ENCODE measurements around the gene NME5. TPM values are rescaled to one million over a fixed set of nuclear protein-coding genes. Genes with fewer than 3 reads are reported as not detected.
A peak's percentile ranks its signal among the peaks of the same experiment; 100 is the strongest.

NME5 gene
- total and polyA plus RNA-seq, 2 of the 13 experiments (the other 11 are each of a cell fraction or from before 2014, with no cell fraction given), result 0.18 TPM; not detected in 1

GRCh38 chr5:138096997-138097828, 42.0 kb downstream of the NME5 start:
- TF ChIP-seq NONO (IDR thresholded peaks at IDR 0.05), result no peak
- TF ChIP-seq NONO (CRISPR knock-in tag; conservative IDR thresholded peaks at IDR 0.05), result no peak
- TF ChIP-seq SOX13 (IDR thresholded peaks at IDR 0.05), result no peak
- TF ChIP-seq SOX13 (CRISPR knock-in tag; conservative IDR thresholded peaks at IDR 0.05 in 1 of 2, IDR thresholded peaks at IDR 0.05 in 1 of 2), result peak in 1 of 2 experiments; percentile 21; a peak in 1 of 4 replicates
- TF ChIP-seq CEBPB (IDR thresholded peaks at IDR 0.05; ENCODE audit: borderline replicate concordance, low read depth, low read length), result no peak
- Histone ChIP-seq H3K79me2 (ENCODE audit: insufficient read depth, low read length) (no peaks in the 10 kb centered on the region), H3K4me2 (ENCODE audit: low read depth, low read length) (0 out of 2 replicates have a peak overlapping the region, but pooled peaks have one; percentile 67), H3K9ac (ENCODE audit: insufficient read depth, low read depth, low read length) (no peak overlapping the region), H3K36me3 (replicated peaks in 1 of 2; ENCODE audit: control insufficient read depth in 1 of 2, insufficient read depth in 2 of 2, low read length in 2 of 2) (no peaks in the 10 kb centered on the region), H4K20me1 (ENCODE audit: insufficient read depth, low read length) (no peaks in the 10 kb centered on the region), H3K4me3 (replicated peaks in 1 of 3; ENCODE audit: insufficient read depth in 1 of 3, low read depth in 2 of 3, low read length in 3 of 3) (no peak overlapping the region), H3K27ac (ENCODE audit: extremely low read length, insufficient read depth, low read length) (no peak overlapping the region), H3K9me3 (ENCODE audit: low read length) (no peaks in the 10 kb centered on the region), H3K27me3 (ENCODE audit: control insufficient read depth in 1 of 2, insufficient read depth in 2 of 2, low read length in 2 of 2) (no peaks in the 10 kb centered on the region), H3K4me1 (ENCODE audit: insufficient read depth, low read length) (peaks cover 60% of the 10 kb centered on the region), H2AFZ (ENCODE audit: low read length) (no peak overlapping the region)
- FAIRE-seq (peak; percentile 32), ATAC-seq (no peak), DNase-seq (ENCODE audit: low spot score) (peak; percentile 32)
- intact Hi-C loops (cut with micrococcal nuclease; ENCODE audit: unreplicated experiment), result no loop called here
- no TSS peak for BruUV-seq (replicated peaks)
- ChIA-PET CTCF (ENCODE audit: low intra/inter-chr PET ratio, low total read pairs) (no interaction called here), POLR2A (no interaction called here)
- WGBS (ENCODE audit: low lambda C conversion rate), result 82% methylated on average over 11 of the region's 11 CpGs
- in situ Hi-C loops (cut with HindIII; ENCODE audit: extremely low pct_ligation_motif_present, low pct_unique_long_range_greater_than_20kb), result no loop called here

- in situ Hi-C loops (cut with HindIII; ENCODE audit: extremely low pct_ligation_motif_present, low pct_unique_long_range_greater_than_20kb) (no loop called here), intact Hi-C loops (cut with micrococcal nuclease; ENCODE audit: unreplicated experiment) (no loop called here)
- H2AFZ ChIP-seq (ENCODE audit: low read length), result no peak overlapping the region
- 69% methylated on average over 2 of the region's 2 CpGs for WGBS (ENCODE audit: low lambda C conversion rate)
- H4K20me1 ChIP-seq (ENCODE audit: insufficient read depth, low read length), result no peaks in the 10 kb centered on the region
- BruUV-seq (replicated peaks), result no TSS peak
- no peak overlapping the region for H3K9ac ChIP-seq (ENCODE audit: insufficient read depth, low read depth, low read length)
- no peaks in the 10 kb centered on the region for H3K36me3 ChIP-seq (replicated peaks in 1 of 2; ENCODE audit: control insufficient read depth in 1 of 2, insufficient read depth in 2 of 2, low read length in 2 of 2)
- H3K27ac ChIP-seq (ENCODE audit: extremely low read length, insufficient read depth, low read length), result peak overlapping the region; percentile 61
- FAIRE-seq (no peak), DNase-seq (ENCODE audit: low spot score) (no peak), ATAC-seq (no peak)
- no peaks in the 10 kb centered on the region for H3K9me3 ChIP-seq (ENCODE audit: low read length)
- peak overlapping the region; percentile 67 for H3K4me2 ChIP-seq (ENCODE audit: low read depth, low read length)
- CTCF ChIA-PET (ENCODE audit: low intra/inter-chr PET ratio, low total read pairs), result no interaction called here
- no peaks in the 10 kb centered on the region for H3K27me3 ChIP-seq (ENCODE audit: control insufficient read depth in 1 of 2, insufficient read depth in 2 of 2, low read length in 2 of 2)
- no peaks in the 10 kb centered on the region for H3K79me2 ChIP-seq (ENCODE audit: insufficient read depth, low read length)
- peaks cover 62% of the 10 kb centered on the region for H3K4me1 ChIP-seq (ENCODE audit: insufficient read depth, low read length)
- no peak overlapping the region for H3K4me3 ChIP-seq (replicated peaks in 1 of 3; ENCODE audit: insufficient read depth in 1 of 3, low read depth in 2 of 3, low read length in 3 of 3)
- POLR2A ChIA-PET, result no interaction called here
- no peak for TF ChIP-seq ASH2L (IDR thresholded peaks at IDR 0.05; ENCODE audit: insufficient read length, low read depth, low read length)
- TF ChIP-seq ZBTB2 (CRISPR knock-in tag; IDR thresholded peaks at IDR 0.05; ENCODE audit: low read depth), result no peak
- TF ChIP-seq ZNF512B (CRISPR knock-in tag; IDR thresholded peaks at IDR 0.05; ENCODE audit: borderline replicate concordance), result no peak
- no peak for TF ChIP-seq FOXO4 (CRISPR knock-in tag; conservative IDR thresholded peaks at IDR 0.05)
- no peak for TF ChIP-seq ZNF737 (CRISPR knock-in tag; IDR thresholded peaks at IDR 0.05; ENCODE audit: borderline replicate concordance)
Observed at GRCh38 chr5:138096363-138096762, 42.9 kb downstream of the NME5 start.
